HepG2 (cell line): Measurements from ENCODE around the gene RPL27A. TPM values are rescaled to one million over a fixed set of nuclear protein-coding genes. Genes with fewer than 3 reads are reported as not detected.

ENCODE experiments used
- CREB3 ChIP-seq: sonication (generic); formaldehyde crosslinking; IDR thresholded peaks from 2 replicates; pipeline ENCODE4 v1.5.0; 2020; ENCODE audit warnings: missing genetic modification reagents
- NR2F2 ChIP-seq: IDR thresholded peaks from 2 replicates; pipeline ENCODE4 v1.6.1; 2012; ENCODE audit warnings: low read depth, inconsistent platforms, borderline replicate concordance
- NR2F6 ChIP-seq, 2 experiments: IDR thresholded peaks; 2 replicates each; pipeline ENCODE4 v1.6.1; 2016; ENCODE audit warnings: antibody characterized with exemption in 1 of 2, mild to moderate bottlenecking in 1 of 2
- REPIN1 ChIP-seq: sonication (generic); formaldehyde crosslinking; IDR thresholded peaks from 2 replicates; pipeline ENCODE4 v1.8.0; 2022; ENCODE audit warnings: missing genetic modification reagents, low read depth, mild to moderate bottlenecking, borderline replicate concordance
- RERE ChIP-seq: IDR thresholded peaks from 2 replicates; pipeline ENCODE4 v1.6.1; 2016; ENCODE audit warnings: low read depth, missing genetic modification reagents, missing compliant biosample characterization
- SIN3B ChIP-seq: fragments of 150-350 bp; IDR thresholded peaks from 2 replicates; pipeline ENCODE4 v1.6.1; 2014; ENCODE audit warnings: low read length
- THAP11 ChIP-seq: IDR thresholded peaks from 2 replicates; pipeline ENCODE4 v1.6.1; 2016; ENCODE audit warnings: missing biosample characterization, missing genetic modification reagents
- WIZ ChIP-seq: sonication (generic); formaldehyde crosslinking; IDR thresholded peaks from 2 replicates; pipeline ENCODE4 v1.5.1; 2020; ENCODE audit warnings: mild to moderate bottlenecking, missing genetic modification reagents
- ZNF318 ChIP-seq: sonication (generic); formaldehyde crosslinking; IDR thresholded peaks from 2 replicates; pipeline ENCODE4 v1.4.0; 2020; ENCODE audit warnings: mild to moderate bottlenecking, missing genetic modification reagents
- ZNF772 ChIP-seq: sonication (generic); formaldehyde crosslinking; IDR thresholded peaks from 2 replicates; pipeline ENCODE4 v1.5.0; 2020; ENCODE audit warnings: mild to moderate bottlenecking, missing genetic modification reagents
- ZSCAN9 ChIP-seq: IDR thresholded peaks from 2 replicates; pipeline ENCODE4 v1.6.1; 2016; ENCODE audit warnings: borderline replicate concordance
- polyA plus RNA-seq, 8 experiments: library from polyadenylated mRNA; depleted of rRNA in 3 of 8; stranded (reverse) in 7 of 8; unstranded in 1 of 8; fragments of >200 nt; fragmentation: Illumina TruSeq in 4 of 8; extraction: Trizol in 4 of 8; gene quantifications; 2 replicates each; pipeline versions ENCODE4 v1.2.1 to v1.2.3, GENCODE V29; 2011 to 2016; ENCODE audit warnings: low read depth in 4 of 8, missing spikeins in 1 of 8, mixed read lengths in 1 of 8; ENCODE audit not compliant: insufficient read depth in 1 of 8
- total RNA-seq, 5 experiments: library from RNA; depleted of rRNA; stranded (reverse); fragments of >200 nt; fragmentation: Illumina TruSeq; extraction: Trizol; gene quantifications; 2 replicates each; pipeline ENCODE4 v1.2.3, GENCODE V29; 2016; ENCODE audit warnings: low read depth in 1 of 5

RPL27A gene
- total and polyA plus RNA-seq, 2 of the 13 experiments (the other 11 are each of a cell fraction or from before 2014, with no cell fraction given) = 1,531 to 2,153 TPM

GRCh38 chr11:8688414-8689362, 6.1 kb downstream of the RPL27A start (continued):
- TF ChIP-seq ZNF318 (CRISPR knock-in tag) (peak; percentile 84; the same call in 1 of the 2 replicates), ZNF772 (CRISPR knock-in tag) (peak; percentile 61; the same call in 1 of the 2 replicates), SIN3B (peak; percentile 90), NR2F6 (IDR thresholded peaks at IDR 0.05) (no peak), NR2F6 (CRISPR knock-in tag; IDR thresholded peaks at IDR 0.05) (peak; percentile 70), REPIN1 (CRISPR knock-in tag) (peak; percentile 90; the same call in 1 of the 2 replicates), THAP11 (CRISPR knock-in tag) (peak; percentile 94), NR2F2 (peak; percentile 57; the same call in 1 of the 2 replicates), WIZ (no peak), RERE (CRISPR knock-in tag) (peak; percentile 18; the same call in 1 of the 2 replicates), CREB3 (CRISPR knock-in tag) (no peak; the same call in none of the 2 replicates), ZSCAN9 (CRISPR knock-in tag) (no peak)
